ENCODE results near the gene SYT8.
A peak's percentile ranks its signal among the peaks of the same experiment; 100 is the strongest.

SYT8 gene

GRCh38 chr11:1831338-1832210 lies 3.2 kb upstream of the SYT8 start:
- peaks cover 8% of the 10 kb centered on the region for H3K27me3 ChIP-seq (ENCODE audit: insufficient read depth, poor library complexity, severe bottlenecking)
- no peak overlapping the region for H3K27ac ChIP-seq (replicated peaks)
- no peak for TF ChIP-seq CTCF (IDR thresholded peaks at IDR 0.05; ENCODE audit: insufficient read depth, low read length)
- DNase-seq (ENCODE audit: low read depth in 1 of 2, low spot score in 1 of 2) = no peak
- no peak overlapping the region for H3K4me3 ChIP-seq (replicated peaks; ENCODE audit: insufficient read depth, low read length)

GRCh38 chr11:1832211-1832919 lies 2.4 kb upstream of the SYT8 start:
- TF ChIP-seq POLR2AphosphoS5 (IDR thresholded peaks at IDR 0.05; ENCODE audit: low read depth) (no peak), GABPA (IDR thresholded peaks at IDR 0.05; ENCODE audit: low read depth) (no peak), CTCF (IDR thresholded peaks at IDR 0.05; ENCODE audit: insufficient read depth, low read length) (peak; percentile 46), SPI1 (IDR thresholded peaks at IDR 0.05; ENCODE audit: borderline replicate concordance, low read depth) (no peak), REST (IDR thresholded peaks at IDR 0.05; ENCODE audit: insufficient replicate concordance, low read depth) (no peak)
- Histone ChIP-seq H3K27ac (replicated peaks) (no peak overlapping the region), H3K4me3 (replicated peaks; ENCODE audit: insufficient read depth, low read length) (no peak overlapping the region), H3K27me3 (ENCODE audit: insufficient read depth, poor library complexity, severe bottlenecking) (peaks cover 8% of the 10 kb centered on the region)
- DNase-seq (ENCODE audit: low read depth in 1 of 2, low spot score in 1 of 2) = peak in 1 of 2 experiments; percentile 34

- H3K27ac ChIP-seq (replicated peaks) = no peak overlapping the region
- DNase-seq (ENCODE audit: low read depth in 1 of 2, low spot score in 1 of 2) = no peak
- no peak overlapping the region for H3K4me3 ChIP-seq (replicated peaks; ENCODE audit: insufficient read depth, low read length)
- peaks cover 8% of the 10 kb centered on the region for H3K27me3 ChIP-seq (ENCODE audit: insufficient read depth, poor library complexity, severe bottlenecking)
- TF ChIP-seq CTCF (IDR thresholded peaks at IDR 0.05; ENCODE audit: insufficient read depth, low read length) = no peak
- TF ChIP-seq REST (IDR thresholded peaks at IDR 0.05; ENCODE audit: insufficient replicate concordance, low read depth) = no peak
- TF ChIP-seq GABPA (IDR thresholded peaks at IDR 0.05; ENCODE audit: low read depth) = no peak
- no peak for TF ChIP-seq POLR2AphosphoS5 (IDR thresholded peaks at IDR 0.05; ENCODE audit: low read depth)
- no peak for TF ChIP-seq SPI1 (IDR thresholded peaks at IDR 0.05; ENCODE audit: borderline replicate concordance, low read depth)
Measured at GRCh38 chr11:1832920-1833295, 1.9 kb upstream of the SYT8 start.

Data from HL-60 (cell line).